SK-N-SH (cell line): ENCODE data around the gene PDIA4. TPM values are rescaled to one million over a fixed set of nuclear protein-coding genes. Genes with fewer than 3 reads are reported as not detected.

Experiments used
- CTCF ChIA-PET: fragments of 300-600, 350-600 bp; formaldehyde crosslinking; extraction: SDS; loops from one replicate; lab custom pipeline; 2021; lab: Yijun Ruan, JAX
- POLR2A ChIA-PET: fragments of 350-600 bp; sonication (Branson Sonifier 250); formaldehyde crosslinking; extraction: SDS; loops from one replicate; lab custom pipeline; 2020; ENCODE audit warnings: antibody characterized with exemption, inconsistent platforms; lab: Yijun Ruan, JAX
- DNase-seq: peaks from one replicate; pipeline ENCODE4 v3.0.0; 2012
- H2AFZ ChIP-seq: fragments of 200-600 bp; sonication (generic); 2 replicates; pipeline ENCODE4 v1.8.1; 2016; ENCODE audit warnings: antibody characterized with exemption, mild to moderate bottlenecking, low read depth
- H3F3A ChIP-seq: fragments of 200-600 bp; sonication (generic); replicated peaks from 2 replicates; pipeline ENCODE3; 2016; ENCODE audit warnings: antibody characterized with exemption, mild to moderate bottlenecking; ENCODE audit not compliant: insufficient read depth
- H3K27ac ChIP-seq, 2 experiments: fragments of 200-500 bp in 1 of 2; fragments of 200-600 bp in 1 of 2; sonication (Bioruptor generic) in 1 of 2; sonication (generic), shearing (Covaris generic) in 1 of 2; 2 replicates each; pipeline versions ENCODE4 v1.5.1 to v1.6.1; 2014 to 2016; ENCODE audit warnings: low read depth in 2 of 2, inconsistent platforms in 1 of 2, low read length in 1 of 2, mild to moderate bottlenecking in 1 of 2, mixed read lengths in 1 of 2
- H3K27me3 ChIP-seq: fragments of 200-600 bp; sonication (generic), shearing (Covaris generic); 2 replicates; pipeline ENCODE4 v1.6.1; 2016; ENCODE audit warnings: mixed run types; ENCODE audit not compliant: insufficient read depth
- H3K36me3 ChIP-seq, 2 experiments: fragments of 200-500 bp in 1 of 2; fragments of 200-600 bp in 1 of 2; sonication (Bioruptor generic) in 1 of 2; sonication (generic) in 1 of 2; replicated peaks in 1 of 2; 2 replicates each; pipeline versions ENCODE3 to v1.5.1; 2014 to 2016; ENCODE audit warnings: low read length in 1 of 2, mild to moderate bottlenecking in 1 of 2; ENCODE audit not compliant: insufficient read depth in 2 of 2, control insufficient read depth in 1 of 2
- H3K4me1 ChIP-seq, 2 experiments: fragments of 200-500 bp in 1 of 2; fragments of 200-600 bp in 1 of 2; sonication (Bioruptor generic) in 1 of 2; sonication (generic), shearing (Covaris generic) in 1 of 2; 2 replicates each; pipeline versions ENCODE4 v1.5.1 to v1.6.1; 2014 to 2016; ENCODE audit warnings: low read depth in 1 of 2, low read length in 1 of 2, mixed run types in 1 of 2; ENCODE audit not compliant: insufficient read depth in 2 of 2, control insufficient read depth in 1 of 2
- H3K4me2 ChIP-seq: fragments of 200-600 bp; sonication (generic), shearing (Covaris generic); 2 replicates; pipeline ENCODE4 v1.6.1; 2017; ENCODE audit warnings: mixed run types
- H3K4me3 ChIP-seq, 2 experiments: fragments of 200-500 bp in 1 of 2; fragments of 200-600 bp in 1 of 2; sonication (Bioruptor generic) in 1 of 2; sonication (generic), shearing (Covaris generic) in 1 of 2; 2 replicates each; pipeline versions ENCODE4 v1.5.1 to v1.8.1; 2014 to 2016; ENCODE audit warnings: low read depth in 2 of 2, inconsistent platforms in 1 of 2, low read length in 1 of 2, mild to moderate bottlenecking in 1 of 2, mixed read lengths in 1 of 2, moderate library complexity in 1 of 2
- H3K79me2 ChIP-seq: fragments of 200-600 bp; sonication (generic); 2 replicates; pipeline ENCODE4 v1.8.1; 2017; ENCODE audit warnings: mild to moderate bottlenecking; ENCODE audit not compliant: insufficient read depth
- H3K9ac ChIP-seq: fragments of 200-600 bp; sonication (generic); 2 replicates; pipeline ENCODE4 v1.6.1; 2017; ENCODE audit warnings: mixed run types
- H3K9me2 ChIP-seq: fragments of 200-600 bp; sonication (generic); 2 replicates; pipeline ENCODE4 v1.6.1; 2017; ENCODE audit warnings: mixed run types
- H3K9me3 ChIP-seq: fragments of 200-600 bp; sonication (generic); 2 replicates; pipeline ENCODE4 v1.6.1; 2017; ENCODE audit warnings: mixed run types, mild to moderate bottlenecking, moderate library complexity
- H4K20me1 ChIP-seq: fragments of 200-600 bp; sonication (generic); 2 replicates; pipeline ENCODE4 v1.6.1; 2017; ENCODE audit warnings: mild to moderate bottlenecking, mixed run types; ENCODE audit not compliant: insufficient read depth
- ELF1 ChIP-seq: IDR thresholded peaks from 2 replicates; pipeline ENCODE4 v1.4.0; 2012
- EP300 ChIP-seq, 2 experiments: IDR thresholded peaks; 2 replicates each; pipeline versions ENCODE4 v1.4.0 to v1.6.1; 2012; ENCODE audit warnings: borderline replicate concordance in 1 of 2, low read depth in 1 of 2, low read length in 1 of 2
- FOXM1 ChIP-seq: IDR thresholded peaks from 2 replicates; pipeline ENCODE4 v1.4.0; 2012; ENCODE audit warnings: low read depth, mild to moderate bottlenecking
- GATA2 ChIP-seq: sonication (generic); formaldehyde crosslinking; IDR thresholded peaks from 2 replicates; pipeline ENCODE4 v1.5.0; 2020; ENCODE audit warnings: mild to moderate bottlenecking, missing genetic modification reagents
- IRF3 ChIP-seq: fragments of 150-350 bp; IDR thresholded peaks from 2 replicates; pipeline ENCODE4 v1.6.1; 2016; ENCODE audit warnings: mild to moderate bottlenecking, low read depth, low read length
- MXI1 ChIP-seq: IDR thresholded peaks from 2 replicates; pipeline ENCODE4 v1.6.1; 2012; ENCODE audit warnings: mild to moderate bottlenecking, low read depth, low read length, improper control_type of control experiment
- PBX3 ChIP-seq: IDR thresholded peaks from 2 replicates; pipeline ENCODE4; 2012
- POLR2AphosphoS5 ChIP-seq: IDR thresholded peaks from 2 replicates; pipeline ENCODE4 v1.6.1; 2012; ENCODE audit warnings: low read depth, low read length
- RFX5 ChIP-seq: IDR thresholded peaks from 2 replicates; pipeline ENCODE4 v1.6.1; 2012; ENCODE audit warnings: mild to moderate bottlenecking, improper control_type of control experiment, low read length
- RXRA ChIP-seq: IDR thresholded peaks from 2 replicates; pipeline ENCODE4 v1.4.0; 2012; ENCODE audit warnings: low read depth, mild to moderate bottlenecking, borderline replicate concordance
- TAF1 ChIP-seq: IDR thresholded peaks from 2 replicates; pipeline ENCODE4 v1.6.1; 2012; ENCODE audit warnings: low read depth, mild to moderate bottlenecking, low read length, moderate library complexity, borderline replicate concordance
- TCF12 ChIP-seq: IDR thresholded peaks from 2 replicates; pipeline ENCODE4 v1.4.0; 2012
- YY1 ChIP-seq: IDR thresholded peaks from 2 replicates; pipeline ENCODE4 v1.4.0; 2012; ENCODE audit warnings: low read depth, mild to moderate bottlenecking
- WGBS: methylation state at CpG from one replicate; pipeline ENCODE4 v1.1.6; 2017; ENCODE audit warnings: low lambda C conversion rate; 5-methylcytosine and 5-hydroxymethylcytosine counted together
- polyA plus RNA-seq, 3 experiments: library from polyadenylated mRNA; depleted of rRNA; stranded (reverse); fragments of >200 nt; gene quantifications; 2 replicates each; pipeline ENCODE4 v1.2.3, GENCODE V29; 2012
- TF ChIP-seq, protein P1 (sequence below): IDR thresholded peaks from 2 replicates; pipeline ENCODE4 v1.4.0; 2012; ENCODE audit warnings: low read depth
- TF ChIP-seq, protein P2 (sequence below): IDR thresholded peaks from 2 replicates; pipeline ENCODE4 v1.4.0; 2012; ENCODE audit warnings: low read depth, borderline replicate concordance

Gene PDIA4
- polyA plus RNA-seq, 1 of the 3 experiments (the other 2 are of a cell fraction), result 400 TPM

DNA sequence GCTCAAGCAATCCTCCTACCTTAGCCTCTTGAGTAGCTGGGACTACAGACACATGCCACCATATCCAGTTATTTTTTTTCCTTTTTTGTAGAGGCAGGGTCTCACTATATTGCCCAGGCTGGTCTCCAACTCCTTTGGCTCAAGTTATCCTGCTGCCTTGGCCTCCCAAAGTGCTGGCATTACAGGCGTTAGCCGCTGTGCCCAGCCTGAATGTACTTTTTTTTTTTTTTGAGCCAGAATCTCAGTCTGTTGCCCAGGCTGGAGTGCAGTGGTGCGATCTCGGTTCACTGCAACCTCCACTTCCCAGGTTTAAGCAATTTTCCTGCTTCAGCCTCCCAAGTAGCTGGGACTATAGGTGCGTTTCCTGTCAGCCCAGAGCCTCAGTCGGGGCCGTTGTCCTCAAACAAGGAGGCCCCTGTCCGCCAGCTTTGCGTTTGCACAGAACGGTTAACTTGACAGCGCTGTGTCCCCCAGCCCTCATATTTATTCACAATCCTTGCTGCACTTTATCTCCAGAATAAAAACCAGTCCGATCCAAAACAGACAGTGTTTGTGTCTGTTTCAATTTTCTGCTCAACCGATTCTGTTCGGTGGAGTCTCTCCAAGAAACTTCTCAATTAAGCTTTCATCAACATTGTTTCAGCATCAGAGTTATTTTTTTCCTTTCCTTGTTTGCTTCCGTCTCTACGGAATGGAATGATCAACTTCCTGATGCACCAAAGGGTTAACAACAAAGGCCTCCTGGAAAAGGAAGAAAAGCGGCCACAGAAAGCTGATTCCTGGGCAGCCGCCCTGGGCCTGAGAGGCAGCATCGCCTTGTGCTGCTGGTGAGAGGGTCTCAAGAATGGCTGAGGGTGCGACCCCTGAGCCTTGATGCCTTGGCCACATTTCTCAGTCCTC lies 64.5 kb downstream of the PDIA4 start:
- WGBS, result 12% methylated on average over 20 of the region's 20 CpGs
- TF ChIP-seq IRF3 (no peak), YY1 (0 out of 2 replicates have a peak, but pooled peaks have one; percentile 12), ELF1 (peak; percentile 22; the same call in 1 of the 2 replicates), FOXM1 (no peak), TAF1 (no peak), TCF12 (no peak), EP300 (IDR thresholded peaks at IDR 0.05; ENCODE audit: borderline replicate concordance in 1 of 2, low read depth in 1 of 2, low read length in 1 of 2) (no peak), RXRA (no peak), MXI1 (no peak), GATA2 (no peak), PBX3 (no peak), RFX5 (no peak), POLR2AphosphoS5 (no peak)
- TF ChIP-seq, protein P1, sequence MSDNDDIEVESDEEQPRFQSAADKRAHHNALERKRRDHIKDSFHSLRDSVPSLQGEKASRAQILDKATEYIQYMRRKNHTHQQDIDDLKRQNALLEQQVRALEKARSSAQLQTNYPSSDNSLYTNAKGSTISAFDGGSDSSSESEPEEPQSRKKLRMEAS, result 0 out of 2 replicates have a peak, but pooled peaks have one; percentile 27
- TF ChIP-seq, protein P2, sequence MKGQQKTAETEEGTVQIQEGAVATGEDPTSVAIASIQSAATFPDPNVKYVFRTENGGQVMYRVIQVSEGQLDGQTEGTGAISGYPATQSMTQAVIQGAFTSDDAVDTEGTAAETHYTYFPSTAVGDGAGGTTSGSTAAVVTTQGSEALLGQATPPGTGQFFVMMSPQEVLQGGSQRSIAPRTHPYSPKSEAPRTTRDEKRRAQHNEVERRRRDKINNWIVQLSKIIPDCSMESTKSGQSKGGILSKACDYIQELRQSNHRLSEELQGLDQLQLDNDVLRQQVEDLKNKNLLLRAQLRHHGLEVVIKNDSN, result no peak
- Histone ChIP-seq H2AFZ (peak overlapping the region; percentile 84), H3K9ac (peak overlapping the region; percentile 68; the same call in 1 of the 2 replicates), H3K79me2 (no peaks in the 10 kb centered on the region), H3K9me2 (no peaks in the 10 kb centered on the region), H3K4me2 (peak overlapping the region; percentile 74), H3F3A (peaks cover 15% of the 10 kb centered on the region), H3K9me3 (no peaks in the 10 kb centered on the region), H3K27ac (peak overlapping the region; percentile 24 to 29; a peak in 3 of 4 replicates), H3K27me3 (no peaks in the 10 kb centered on the region), H3K4me1 (no peaks in the 10 kb centered on the region; a peak in 2 of 4 replicates), H3K4me3 (peak overlapping the region; percentile 56 to 69), H4K20me1 (no peaks in the 10 kb centered on the region), H3K36me3 (no peaks in the 10 kb centered on the region)
- ChIA-PET POLR2A (interaction anchor here (0.7 to 1.4 kb wide), 5 partner anchors 19 to 441 kb away, joined by 3 read pairs; partner anchors contain the start of genes CUL1 and ZNF425), CTCF (interaction anchor here (0.6 to 10.3 kb wide), 68 partner anchors 9 to 706 kb away, joined by 3 to 114 read pairs (median 4); partner anchors contain the start of genes PDIA4 and ZNF786)
- DNase-seq, result no peak
